Mucosa of gallbladder (tissue), 1 donor: ENCODE measurements around the gene GATA5. TPM values are rescaled to one million over a fixed set of nuclear protein-coding genes. Genes with fewer than 3 reads are reported as not detected.

Experiments used
- DNase-seq: peaks from one replicate; pipeline ENCODE4 v3.0.0-alpha.2; 2020; ENCODE audit warnings: low spot score
- total RNA-seq: library from RNA; stranded (reverse); gene quantifications from one replicate; pipeline ENCODE4 v1.2.1, GENCODE V29; 2021
- donor health status: DM: no; HTN: no; CAD: no.

Gene GATA5
- 8.7 TPM for total RNA-seq

GRCh38 chr20:62475772-62476055, at the start of gene GATA5:
Gene GATA5 (minus strand): TSS chr20:62475995. CDS start chr20:62475521, 474 bp downstream.
- DNase-seq: no peak

DNA sequence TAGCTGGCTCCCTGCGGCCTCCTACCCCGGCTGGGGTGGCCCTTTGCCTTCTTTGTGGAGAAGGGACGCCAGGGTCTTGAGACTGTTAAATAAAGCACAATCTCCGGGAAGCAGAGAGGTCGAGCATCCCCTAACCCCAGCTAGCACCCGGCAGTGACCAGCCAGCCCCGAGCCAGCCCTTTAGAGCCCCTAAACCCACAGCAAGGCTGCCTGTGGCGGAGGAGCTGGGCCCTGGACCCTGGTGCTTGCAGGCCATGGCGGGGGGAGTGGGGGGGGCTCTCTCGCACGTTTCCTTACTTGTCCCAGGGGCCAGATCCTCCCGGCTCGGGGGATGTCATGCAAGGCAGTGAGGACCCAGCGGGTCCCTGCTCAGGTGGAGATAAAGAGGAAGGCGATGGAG, 49.2 kb upstream of the GATA5 start:
- DNase-seq: no peak

GRCh38 chr20:62524505-62524911, 48.7 kb upstream of the GATA5 start:
- no peak for DNase-seq

GRCh38 chr20:62523473-62524203, 47.8 kb upstream of the GATA5 start:
- no peak for DNase-seq

DNA sequence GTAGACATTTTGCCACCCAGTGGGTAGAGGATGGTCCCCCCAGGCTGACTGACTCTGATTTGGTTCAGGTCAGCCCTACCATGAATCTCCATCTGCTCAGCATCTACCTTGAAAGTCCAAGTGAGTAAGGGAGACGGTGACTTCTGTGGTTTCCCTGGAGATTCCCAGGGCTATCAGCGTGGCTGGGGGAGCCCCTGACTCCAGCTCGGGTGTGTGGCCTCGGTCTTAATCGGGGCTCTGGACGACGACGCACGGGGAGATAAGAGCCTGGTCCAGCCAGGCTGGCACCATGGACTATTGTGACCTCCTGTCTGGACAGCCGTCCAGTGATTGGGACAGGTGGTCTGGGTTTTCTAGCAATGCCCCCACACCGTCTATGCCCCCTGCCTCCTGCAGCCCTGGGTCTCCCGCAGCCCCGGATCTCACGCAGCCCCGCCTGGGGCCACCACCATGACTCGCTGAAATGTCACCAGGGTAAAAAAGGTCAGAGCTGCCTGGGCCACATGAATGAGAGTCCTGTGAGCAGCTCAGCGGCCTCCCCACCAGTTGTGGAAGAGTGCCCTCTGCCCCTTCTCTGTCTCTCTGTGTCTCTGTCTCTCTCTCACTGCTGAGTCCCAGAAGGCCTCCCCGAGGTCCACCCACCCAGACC, 47.1 kb upstream of the GATA5 start:
- no peak for DNase-seq

GRCh38 chr20:62519826-62520225, 44.0 kb upstream of the GATA5 start:
- no peak for DNase-seq

GRCh38 chr20:62518911-62519310, 43.1 kb upstream of the GATA5 start:
- DNase-seq: no peak

DNA sequence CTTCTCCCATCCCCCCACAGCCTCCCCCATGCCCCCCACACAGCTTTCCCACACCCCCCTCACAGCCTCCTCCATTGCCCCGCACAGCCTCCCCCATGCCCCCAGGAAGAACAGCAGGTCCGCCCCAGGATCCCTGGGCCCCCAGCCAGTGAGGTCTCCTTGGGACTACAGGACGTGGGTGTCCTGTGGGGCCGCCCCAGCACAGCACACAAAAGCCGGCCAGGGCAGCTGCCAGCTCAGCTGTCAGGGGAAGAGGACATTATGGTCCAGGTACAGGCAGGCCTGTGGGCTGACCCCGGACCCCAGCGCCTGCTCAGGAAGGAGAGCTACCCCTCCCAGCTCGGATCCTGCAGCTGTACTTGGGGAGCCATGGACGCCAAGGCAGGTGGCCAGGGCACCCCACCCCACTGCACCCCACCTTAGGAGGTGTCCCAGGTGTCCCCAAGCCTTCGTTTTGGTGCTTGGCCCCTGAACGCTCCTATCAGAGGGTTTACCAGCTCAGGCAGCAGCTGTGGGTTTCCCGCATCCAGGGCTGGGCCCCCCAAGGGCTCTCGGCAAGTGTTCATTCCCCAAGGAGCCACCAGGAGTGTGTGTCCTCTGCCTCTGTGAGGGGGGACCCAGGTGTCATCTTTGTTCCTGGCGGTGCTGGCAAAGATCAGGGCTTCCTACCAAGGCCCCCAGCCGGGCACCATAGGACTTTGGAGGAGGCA, 42.3 kb upstream of the GATA5 start:
- no peak for DNase-seq

DNA sequence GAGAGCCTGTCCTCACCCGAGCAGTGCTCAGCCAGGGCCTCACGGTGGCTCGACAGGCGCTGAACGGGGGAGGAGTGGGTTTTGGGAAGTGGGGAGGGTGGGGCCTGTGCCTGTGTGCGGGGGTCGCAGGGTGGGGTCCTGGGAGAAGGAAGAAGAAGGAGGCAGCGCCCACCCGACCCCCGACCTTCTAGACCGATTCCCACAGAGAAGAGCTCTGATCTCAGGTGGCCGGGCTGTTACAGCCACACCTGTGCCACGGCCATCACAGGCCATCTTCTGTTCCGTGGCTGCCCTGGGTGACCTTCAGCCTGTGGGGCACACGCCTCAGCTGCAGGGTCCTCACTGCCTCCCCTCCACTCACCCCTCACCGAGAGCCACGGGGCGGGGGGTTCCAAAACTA, 41.4 kb upstream of the GATA5 start:
- no peak for DNase-seq

GRCh38 chr20:62516338-62516737, 40.5 kb upstream of the GATA5 start:
- no peak for DNase-seq

DNA sequence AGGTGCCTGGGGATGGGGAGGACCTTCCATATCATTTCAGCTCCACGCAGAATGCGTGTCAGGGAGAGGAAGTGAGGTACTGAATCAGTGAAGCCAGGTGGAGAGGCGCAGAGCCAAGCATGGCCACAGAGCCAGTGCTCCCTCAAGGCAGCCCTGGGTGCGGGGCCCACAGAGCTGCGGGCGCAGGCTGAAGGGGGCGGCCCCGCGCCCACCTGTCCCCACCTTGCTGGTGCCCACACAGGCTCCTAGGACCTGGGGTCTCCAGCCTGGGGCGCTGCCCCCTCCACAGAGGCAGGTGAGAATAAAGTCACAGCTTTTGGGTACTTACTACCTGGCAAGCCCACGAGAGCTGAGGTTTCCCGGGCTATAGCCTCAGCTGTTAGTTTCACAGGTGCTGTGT, 40.0 kb upstream of the GATA5 start:
- no peak for DNase-seq

DNA sequence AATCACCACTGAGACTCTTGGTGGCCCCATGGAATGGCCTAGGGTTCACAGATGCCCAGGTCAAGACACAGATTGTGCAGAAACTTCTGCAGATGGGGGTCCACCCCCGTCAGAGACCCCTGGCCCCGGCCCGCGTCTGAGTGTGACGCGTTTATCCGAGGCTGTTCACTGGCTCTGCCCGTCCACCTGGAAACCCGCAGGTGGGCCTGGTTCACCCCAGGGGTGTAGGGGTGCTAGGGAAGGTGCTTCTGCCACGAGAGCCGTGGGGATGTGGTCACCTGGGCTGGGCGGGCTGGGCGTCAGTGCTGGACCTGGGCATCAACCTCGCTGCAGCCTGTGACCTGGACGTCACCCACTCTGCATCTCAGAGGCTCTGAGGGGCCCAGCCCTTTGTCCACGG, 39.5 kb upstream of the GATA5 start:
- no peak for DNase-seq

DNA sequence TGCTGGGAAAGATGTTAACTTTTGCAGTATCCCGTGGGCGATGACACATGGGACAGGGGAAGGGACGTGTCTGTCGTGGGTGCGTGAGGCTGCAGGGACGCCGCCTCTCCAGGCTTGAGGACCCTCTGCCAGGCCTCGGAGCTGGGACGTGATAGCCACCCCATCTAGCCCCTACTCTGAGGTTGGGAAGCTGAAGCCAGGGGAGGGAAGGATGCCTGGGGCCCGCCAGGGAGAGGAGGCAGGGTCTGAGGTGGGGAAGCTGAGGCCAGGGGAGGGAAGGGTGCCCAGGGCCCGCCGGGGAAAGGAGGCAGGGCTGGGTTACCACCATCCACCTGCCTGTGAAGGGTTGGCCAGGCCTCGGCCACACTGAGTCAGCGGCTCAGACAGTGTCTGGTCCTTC, 38.2 kb upstream of the GATA5 start:
- DNase-seq: no peak

DNA sequence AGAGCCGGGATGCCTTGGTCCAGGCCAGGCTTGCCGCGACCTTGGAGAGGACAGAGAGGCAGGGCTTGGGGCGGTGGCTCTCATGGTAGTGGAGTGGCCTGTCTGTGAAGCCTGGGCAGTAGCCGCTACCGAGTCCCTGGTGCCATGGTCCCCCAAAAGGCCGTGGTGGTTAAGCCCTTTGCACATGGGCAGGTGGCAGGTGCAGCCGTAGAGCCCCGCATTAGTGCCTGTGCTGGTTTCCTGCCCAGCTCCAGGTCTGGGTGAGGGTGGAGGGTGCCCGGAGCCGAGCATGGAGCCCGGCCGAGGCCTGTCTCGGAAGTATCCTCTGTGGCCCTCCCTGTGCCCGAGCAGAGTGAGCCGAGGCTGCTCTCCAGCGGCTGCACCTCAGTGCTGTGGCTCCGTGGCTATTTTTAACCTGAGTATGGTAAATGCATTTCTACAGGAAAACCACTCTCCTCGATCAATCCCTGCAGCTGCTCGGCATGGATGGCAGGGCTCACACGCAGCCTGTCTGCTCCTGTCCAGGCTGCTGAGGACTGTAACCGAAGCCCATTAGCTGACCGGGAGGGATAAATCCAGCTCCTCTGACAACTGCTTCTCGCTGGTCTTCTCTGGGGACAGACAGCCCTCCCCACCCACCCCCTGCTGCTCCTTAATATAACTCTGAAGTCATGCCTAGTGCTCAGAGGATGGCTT, 36.3 kb upstream of the GATA5 start:
- DNase-seq: no peak

DNA sequence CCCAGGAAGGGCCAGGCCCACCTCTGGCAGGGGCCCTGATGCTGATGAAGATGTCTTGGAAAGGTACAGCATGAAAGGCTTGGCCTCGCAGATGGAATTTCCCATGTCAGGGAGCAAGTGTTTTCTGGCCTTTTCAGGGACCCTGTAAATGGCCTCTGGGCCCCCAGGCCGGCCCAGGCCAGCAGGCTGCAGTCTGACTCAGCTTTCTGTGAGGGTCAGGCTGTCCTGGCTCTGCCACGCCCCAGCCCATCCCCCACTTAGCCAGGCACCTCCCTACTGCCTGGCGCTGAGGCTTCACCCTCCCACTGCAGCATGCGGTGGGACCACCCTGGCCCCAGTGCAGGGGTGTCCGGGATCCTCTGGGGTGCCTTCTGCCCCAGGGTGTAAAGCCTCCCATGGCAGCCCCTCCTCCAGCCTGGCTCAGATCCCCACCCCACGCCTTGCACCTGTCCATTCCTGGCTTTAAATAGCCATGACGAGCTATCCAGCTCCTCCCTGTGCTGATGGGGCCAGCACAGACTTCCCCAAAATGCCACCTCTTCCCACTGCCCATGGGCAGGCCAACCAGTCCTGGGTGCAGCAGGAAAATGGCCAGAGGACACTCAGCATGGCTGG, 35.6 kb upstream of the GATA5 start:
- DNase-seq: no peak

DNA sequence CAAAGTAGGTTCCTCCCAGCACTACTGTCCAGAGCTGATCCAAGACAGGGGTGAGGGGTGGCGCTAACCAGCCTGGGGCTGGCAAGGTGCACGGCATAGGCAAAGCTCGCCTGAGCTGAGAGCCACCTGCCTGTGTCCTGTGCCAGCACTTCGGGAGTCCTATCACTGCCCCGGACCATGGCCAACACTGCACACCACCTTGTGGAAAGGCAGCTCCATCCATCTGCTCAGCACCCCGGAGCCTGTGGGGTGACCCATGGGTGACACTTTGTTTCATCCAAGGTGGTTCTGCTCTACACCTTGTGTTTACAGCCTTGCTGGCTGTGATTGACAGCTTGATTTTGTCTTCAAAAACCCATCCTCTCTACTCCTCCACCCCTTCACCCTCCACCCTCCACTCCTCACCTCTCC, 32.9 kb upstream of the GATA5 start:
- DNase-seq: no peak

- DNase-seq: no peak
Observed at GRCh38 chr20:62507991-62508640, 32.3 kb upstream of the GATA5 start.

DNA sequence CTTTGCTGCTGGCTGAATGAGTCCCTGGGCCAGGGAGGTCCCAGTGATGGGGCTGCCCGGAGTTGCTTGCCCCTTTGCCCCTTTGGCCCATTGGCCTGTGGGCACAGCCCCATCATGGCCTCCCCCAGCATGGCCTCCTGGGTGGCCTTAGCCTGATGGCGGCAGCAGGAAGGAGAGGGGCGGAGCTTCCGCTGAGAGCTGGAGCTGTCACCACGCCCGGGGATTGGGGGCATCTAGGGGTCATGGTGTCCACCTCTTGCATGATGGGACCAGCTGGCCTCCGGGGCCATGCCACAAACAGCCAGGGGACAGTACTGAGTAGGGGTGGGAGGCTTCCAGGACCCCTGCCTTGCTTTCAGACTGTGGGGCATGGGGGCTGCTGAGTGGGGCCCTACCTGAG, 31.5 kb upstream of the GATA5 start:
- DNase-seq: no peak

DNA sequence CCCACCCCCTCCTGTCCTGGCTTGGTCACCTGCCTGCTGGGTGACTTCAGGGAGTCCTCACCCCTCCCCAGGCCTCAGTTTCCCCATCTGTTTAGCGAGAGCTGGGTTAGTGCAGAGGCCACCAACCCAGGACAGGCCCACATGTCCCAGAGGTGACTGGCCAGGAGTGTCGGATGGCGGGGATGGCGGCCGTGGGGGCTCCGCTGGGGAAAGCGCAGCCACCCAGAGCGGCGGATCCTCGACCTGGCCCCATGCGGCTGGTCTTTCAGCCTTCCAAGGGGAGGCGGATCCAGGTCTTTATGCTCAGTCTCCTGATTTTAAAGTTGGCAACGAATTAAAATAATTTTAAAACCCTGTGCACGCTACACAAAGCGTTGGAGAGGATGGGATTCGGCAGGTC, 31.0 kb upstream of the GATA5 start:
- no peak for DNase-seq

GRCh38 chr20:62506087-62506486, 30.3 kb upstream of the GATA5 start:
- DNase-seq: no peak

- DNase-seq: no peak
Observed at GRCh38 chr20:62505337-62506045, 29.7 kb upstream of the GATA5 start.
